ENCODE measurements around the gene CNNM3.
"Not testable (repeated sequence)": the region's sequence is repeated elsewhere in the genome, so short reads cannot be mapped to it uniquely, and the experiment has no call there.

Gene CNNM3

DNA sequence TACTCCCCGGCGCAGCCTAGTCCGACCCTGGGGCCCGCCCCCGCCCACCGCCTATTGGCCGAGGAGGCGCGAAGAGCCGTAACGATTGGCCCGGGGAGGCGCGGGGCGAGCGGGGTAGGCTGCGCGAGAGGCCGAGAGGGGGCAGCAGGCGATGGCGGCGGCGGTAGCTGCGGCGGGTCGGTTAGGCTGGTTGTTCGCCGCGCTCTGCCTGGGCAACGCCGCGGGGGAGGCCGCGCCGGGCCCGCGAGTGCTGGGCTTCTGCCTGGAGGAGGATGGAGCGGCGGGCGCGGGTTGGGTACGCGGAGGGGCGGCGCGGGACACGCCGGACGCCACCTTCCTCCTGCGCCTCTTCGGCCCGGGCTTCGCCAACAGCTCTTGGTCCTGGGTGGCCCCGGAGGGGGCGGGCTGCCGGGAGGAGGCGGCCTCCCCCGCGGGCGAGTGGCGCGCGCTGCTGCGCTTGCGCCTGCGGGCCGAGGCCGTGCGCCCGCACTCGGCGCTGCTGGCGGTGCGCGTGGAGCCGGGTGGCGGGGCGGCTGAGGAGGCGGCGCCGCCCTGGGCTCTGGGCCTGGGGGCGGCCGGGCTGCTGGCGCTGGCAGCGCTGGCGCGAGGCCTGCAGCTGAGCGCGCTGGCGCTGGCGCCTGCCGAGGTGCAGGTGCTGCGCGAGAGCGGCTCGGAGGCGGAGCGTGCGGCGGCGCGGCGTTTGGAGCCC is at the start of gene CNNM3:
Gene CNNM3, plus strand, starts transcription at position 142 of the 709 bp plus-strand sequence. Its CDS starts 10 bp downstream, at position 152.
- peak; percentile 96 for DNase-seq

DNA sequence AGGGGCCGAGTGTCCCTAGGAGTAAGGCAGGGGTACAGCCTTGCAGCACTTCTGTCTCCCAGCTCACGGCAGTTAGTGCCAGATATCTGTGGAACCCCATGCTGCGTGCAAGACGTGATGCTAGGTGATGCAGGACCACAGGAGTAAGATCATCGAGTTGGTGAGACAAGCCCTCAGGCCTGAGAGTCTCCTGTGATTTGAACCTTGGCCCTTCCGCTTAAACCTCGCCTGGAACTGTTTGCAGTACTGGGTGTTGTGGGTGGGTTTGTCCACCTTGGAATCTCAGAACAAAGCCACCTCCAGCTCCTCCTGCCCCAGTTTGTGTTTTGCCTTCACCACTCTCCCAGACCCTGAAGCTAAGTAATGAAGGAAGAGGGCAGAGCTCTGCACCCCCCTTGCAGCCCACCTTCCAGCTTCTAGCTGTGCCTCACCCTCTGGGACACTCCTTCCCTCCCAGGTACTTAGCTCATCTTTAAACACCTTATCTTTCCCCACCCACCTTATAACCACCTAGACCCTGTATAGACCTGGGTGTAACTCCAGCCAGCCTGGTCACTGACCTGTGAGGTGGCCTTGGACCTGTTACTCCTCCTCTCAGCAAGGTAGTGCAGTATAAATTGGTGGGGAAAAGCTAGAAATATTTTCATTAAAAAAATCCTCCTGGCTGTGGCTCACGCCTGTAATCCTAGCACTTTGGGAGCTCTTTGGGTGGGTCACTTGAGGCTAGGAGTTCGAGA is 48.8 kb upstream of the CNNM3 start:
- no peak for DNase-seq

DNA sequence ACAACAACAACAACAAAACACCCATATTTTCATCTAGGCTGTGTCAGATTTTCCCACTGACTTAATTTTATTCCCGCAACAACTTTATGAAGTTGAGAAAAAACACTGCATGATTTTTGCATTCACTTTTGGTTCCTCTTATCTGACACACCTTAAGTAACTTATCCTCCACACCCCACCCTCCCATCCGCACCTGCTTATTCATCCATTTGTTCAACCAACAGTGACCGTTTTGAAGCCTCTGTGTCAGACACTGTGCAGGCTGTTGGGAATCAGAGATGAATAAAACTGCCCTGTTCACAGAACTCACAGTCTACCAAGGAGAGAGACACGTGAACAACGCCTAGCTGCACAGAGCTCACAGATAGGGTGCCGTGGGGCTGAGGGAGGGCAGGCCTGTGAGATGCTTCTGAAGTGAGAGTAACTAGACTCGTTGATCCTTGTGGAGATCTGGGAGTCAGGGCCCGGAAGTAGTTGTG is 47.9 kb upstream of the CNNM3 start:
- no peak for DNase-seq

DNA sequence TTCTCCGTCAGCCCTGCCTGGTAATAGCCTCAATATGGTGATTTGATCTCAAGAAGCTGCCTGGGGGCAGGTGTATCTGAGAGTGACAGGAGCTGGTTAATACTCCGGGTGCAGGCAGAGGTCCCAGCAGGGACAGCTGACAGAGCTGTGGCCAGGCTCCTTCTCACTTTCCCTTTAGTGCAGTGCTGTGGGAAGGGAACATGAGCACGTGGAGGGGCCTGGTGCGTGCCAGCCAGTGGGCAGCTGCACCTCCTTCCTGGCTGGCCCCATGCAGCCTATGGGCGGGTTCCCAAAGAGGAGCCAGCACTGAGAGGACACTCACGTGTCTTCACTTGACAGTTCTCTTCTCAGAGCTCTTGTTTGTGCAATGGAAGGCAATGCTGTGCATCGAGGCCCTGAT is 46.3 kb upstream of the CNNM3 start:
- DNase-seq, result no peak

DNA sequence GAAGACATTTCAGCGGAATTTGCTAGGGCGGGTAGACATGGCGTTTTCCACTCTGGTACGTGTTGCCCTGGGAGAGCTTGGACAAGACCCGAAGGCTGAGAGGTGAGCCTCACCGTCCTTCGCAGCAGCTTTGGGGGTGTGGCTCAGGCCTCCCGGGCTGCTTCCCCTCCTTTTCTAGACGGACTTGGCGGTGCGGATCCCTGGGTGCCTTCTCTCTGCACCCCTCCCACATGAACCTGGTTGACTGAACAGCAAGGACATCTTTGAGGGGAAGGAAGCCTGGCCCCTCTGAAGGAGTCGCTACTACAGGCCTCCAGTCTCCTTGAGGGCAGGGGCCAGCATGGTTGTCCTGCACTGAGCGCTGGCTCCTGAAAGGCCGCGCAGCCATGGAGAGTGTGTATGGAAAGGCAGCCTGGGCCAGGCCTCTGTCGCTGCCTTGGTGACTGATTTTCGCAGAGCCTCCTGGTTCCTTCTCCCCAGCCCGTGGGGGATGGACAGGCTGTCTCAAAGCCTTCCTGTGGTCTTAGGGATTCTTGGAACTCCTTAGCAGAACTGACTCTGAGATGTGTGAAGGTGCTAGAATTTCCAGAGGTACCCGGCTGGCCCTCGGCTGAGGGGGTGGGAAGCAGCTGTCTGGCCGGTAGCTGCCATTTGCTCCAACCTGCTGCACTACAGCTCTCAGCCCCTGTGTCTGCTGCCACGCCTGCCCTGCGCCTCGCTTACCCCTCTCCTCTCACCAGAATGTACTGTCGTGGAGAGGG is 45.4 kb upstream of the CNNM3 start:
- no peak for DNase-seq

DNA sequence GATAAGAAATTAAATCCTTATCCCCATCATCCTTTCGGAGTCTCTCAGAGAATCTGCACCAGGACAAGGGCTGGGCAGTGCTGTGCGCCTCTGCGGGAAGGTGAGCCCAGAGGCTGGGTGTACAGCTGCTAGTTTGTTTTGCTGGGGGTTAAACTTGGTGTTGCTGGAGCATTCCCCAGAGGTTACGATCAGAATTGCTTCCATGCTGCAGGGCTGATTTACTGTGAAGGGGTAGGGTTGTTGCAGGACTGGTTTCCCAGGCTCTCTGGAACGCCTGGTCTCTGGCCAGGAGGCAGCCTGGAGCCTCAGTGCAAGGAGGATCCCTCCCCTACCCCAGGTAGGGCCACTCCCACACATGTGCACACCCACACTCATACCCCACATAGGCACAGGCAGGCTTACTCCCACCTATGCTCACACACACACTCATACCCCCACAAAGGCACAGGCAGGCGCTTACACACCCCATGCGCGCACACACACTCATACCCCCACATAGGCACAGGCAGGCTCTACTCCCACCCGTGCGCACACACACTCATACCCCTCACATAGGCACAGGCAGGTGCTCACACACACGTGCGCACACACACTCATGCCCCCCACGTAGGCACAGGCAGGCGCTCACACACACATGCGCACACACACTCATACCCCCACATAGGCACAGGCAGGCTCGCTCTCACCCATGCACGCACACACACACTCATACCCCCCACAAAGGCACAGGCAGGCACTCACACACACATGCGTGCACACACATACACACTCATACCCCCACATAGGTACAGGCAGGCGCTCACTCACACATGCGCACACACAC is 44.1 kb upstream of the CNNM3 start:
- DNase-seq, result no peak

DNA sequence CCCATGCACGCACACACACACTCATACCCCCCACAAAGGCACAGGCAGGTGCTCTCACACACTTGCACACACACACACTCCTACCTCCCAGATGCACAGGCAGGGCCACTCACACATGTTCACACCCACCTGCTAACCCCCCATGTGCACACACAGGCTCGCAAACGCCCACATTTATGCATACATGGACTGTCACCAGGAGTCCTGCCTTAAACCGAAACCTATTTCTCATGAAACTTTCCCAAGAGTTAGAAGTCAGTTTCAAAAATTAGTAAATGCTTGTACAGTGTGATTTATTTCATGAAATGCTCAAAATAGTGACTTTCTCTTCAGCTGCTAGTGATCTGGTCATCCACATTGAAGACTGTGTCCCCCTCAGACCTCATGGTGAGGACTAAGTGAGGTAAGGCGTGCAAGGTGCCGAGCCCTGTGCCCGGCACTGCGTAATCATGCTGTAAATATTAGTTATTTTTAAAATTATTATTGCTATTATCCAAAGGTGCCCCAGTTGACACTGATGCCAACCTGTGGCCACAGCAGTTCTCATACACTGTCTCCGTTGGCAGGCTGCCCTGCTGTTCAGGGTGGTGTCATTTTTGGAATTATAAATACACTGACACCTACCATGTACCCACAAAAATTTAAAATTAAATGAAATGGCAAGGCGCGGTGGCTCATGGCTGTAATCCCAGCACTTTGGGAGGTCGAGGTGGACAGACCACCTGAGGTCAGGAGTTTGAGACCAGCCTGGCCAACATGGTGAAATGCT is 43.0 kb upstream of the CNNM3 start:
- peak; percentile 36 for DNase-seq

DNA sequence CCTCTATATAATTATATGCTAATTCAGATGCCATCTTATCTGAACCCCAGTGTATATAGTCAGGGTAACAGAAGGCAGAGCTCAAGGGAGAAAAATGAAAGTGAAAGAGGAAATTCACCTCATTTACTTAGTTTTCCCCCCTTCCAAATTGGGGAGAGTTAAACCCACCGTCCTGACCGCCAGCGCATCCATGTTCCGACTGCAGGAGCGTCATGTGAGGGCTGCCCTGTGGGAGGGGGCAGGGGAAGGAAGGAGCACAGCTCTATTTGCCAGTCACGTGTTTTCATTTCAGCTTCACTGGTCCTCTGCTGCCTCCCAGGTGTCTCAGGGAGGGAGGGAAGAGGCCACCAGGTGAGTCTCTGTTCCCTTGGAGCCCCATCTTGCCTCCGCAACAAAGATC is 42.1 kb upstream of the CNNM3 start:
- DNase-seq, result peak; percentile 22

DNA sequence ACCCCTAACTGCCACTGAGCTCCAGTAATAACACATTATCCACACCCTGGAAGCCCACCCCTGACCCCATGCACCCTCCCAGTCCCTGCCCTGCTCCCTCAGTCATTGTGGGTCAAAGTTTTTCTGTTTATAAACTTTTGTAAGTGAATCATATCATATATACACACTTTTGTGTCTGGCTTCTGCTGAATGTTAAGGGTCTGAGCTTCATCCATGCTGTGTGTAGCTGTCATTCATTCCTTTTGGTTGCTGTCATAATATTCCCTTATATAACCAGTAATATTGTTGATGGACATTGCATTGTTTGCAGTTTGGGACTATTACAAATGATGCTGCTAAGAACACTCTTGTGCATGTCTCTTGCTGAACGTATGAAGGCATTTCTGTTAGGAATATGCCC is 40.9 kb upstream of the CNNM3 start:
- DNase-seq, result no peak

DNA sequence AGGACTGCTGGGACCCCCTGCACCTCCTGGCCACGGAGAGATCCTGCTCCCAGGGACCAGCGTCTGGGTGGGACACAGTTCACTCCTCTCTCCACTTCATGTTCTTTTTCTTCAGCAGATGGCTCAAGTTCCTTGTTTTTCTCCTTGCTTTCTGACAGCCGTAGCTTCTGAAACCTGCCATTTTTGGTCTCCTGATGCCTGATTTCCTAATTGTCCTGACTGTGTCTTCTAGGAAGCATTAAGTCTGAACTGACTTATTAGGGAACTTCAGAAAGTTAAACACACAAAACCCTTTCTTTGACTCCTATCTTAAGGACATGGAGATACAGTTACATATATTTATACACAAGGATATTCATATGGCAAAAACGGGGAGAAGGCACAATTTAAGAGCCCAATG is 32.7 kb upstream of the CNNM3 start:
- DNase-seq, result no peak

DNA sequence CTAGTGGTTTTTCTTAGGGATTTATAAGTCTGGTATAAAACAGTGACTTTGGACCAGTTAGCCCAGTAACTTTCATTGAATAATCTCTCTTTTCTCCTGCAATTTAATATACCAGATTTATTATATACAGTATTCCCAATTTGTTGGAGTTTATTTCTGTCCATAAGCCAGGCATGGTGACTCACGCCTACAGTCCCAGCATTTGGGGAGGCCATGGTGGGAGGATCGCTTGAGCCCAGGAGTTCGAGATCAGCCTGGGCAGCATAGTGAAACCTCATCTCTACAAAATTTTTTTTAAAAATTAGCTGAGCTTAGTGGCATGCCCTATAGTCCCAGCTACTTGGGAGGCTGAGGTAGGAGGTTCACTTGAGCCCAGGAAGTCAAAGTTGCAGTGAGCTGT is 28.7 kb upstream of the CNNM3 start:
- no peak for DNase-seq

DNA sequence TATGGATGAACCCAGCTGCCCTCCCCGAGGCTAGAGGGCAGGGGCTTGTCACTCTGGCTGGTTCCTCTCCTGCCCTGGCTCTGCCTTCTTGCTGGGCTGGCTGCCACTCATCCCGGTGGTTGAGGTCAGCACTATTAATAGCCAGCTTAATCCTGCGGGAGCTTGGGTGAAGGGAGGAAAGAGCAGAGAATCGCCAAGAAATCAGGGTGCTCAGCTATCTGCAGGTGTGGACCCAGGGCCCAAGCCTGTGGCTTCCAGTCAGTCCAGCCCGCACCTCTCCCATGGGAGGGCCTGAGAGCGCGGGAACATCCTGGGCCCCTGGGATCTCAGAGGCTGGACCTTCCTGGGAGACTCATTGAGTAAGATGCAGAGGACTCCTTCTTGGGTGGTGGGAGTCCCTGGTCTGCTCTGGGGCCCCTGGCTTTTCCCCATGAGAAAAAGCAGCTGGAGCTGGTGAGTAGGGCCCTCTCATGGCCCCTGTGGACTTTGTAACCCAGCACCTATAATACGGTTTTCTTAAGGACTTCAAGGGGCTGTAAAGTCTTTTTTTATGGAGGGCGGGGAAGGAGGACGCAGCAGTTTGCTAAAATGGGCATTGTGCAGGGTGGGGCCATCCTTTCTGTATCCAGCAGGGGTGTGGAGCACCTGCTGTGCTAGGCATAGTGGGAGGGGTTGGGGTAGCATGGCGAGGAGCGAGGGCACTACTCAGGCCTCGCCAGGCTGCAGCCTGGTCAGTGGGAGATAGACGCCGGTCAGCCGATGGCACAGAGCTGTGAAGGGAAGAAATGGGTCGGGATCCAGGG is 27.4 kb upstream of the CNNM3 start:
- no peak for DNase-seq

DNA sequence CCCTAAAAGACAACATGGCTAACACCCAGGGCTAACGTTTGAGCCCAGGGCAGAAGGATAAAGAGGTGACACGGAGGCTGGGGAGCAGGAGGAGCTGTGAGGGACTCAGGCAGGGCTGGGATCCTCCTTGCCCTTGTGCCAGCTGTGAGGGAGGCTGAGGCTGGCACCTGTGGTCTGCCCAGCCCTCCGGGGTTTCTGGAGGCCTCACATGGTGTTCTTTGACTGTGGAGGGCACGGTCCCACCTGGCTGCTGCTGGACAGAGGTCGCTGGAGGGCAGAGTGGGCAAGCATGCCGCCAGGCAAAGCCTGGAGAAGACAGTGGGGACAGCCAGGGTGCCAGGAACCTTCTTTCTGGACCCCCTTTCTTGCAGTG is 26.8 kb upstream of the CNNM3 start:
- no peak for DNase-seq

DNA sequence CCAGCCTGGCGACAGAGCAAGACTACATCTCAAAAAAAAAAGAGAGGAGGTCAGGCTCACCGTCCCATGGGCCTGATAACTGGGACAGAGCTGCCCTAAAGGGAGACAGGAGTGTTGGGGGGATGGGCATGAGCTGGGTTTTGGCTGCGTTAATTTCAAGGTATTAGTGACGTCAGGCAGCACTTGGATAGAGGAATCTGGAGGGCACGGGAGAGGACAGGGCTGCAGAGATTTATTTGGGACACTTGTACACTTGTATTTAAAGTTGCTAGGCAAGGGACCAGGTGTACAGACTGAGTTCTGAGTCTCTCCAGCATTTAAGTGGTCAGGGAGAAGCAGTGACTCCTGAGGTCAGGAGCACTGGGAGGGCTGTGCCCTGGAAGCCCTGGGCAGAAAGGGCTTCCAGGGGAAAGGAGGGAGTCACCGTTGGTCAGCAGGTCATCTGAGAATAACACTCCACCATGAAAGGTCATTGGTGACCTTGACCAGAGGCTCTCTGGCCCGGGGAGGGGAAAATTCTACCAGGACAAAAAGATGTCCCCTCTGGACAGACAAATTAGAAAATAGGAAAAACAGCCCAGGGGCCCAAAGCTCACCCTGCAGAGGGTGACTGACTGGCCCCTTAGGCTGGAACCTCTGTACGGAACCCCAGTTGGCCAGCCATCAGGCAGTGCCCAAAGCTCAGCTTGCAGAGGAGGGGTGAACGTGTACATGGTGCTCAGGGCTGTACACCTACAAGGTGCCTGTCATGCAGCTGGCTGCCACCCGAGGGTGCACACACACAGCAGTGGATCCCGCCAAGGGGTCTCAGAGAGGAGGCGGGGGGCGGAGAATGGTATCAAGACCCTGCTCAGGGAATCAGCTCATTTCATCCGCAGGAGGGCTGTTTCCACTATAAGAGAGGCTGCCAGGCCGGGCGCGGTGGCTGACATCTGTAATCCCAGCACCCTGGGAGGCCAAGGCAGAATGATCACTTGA is 23.0 kb upstream of the CNNM3 start:
- no peak for DNase-seq

DNA sequence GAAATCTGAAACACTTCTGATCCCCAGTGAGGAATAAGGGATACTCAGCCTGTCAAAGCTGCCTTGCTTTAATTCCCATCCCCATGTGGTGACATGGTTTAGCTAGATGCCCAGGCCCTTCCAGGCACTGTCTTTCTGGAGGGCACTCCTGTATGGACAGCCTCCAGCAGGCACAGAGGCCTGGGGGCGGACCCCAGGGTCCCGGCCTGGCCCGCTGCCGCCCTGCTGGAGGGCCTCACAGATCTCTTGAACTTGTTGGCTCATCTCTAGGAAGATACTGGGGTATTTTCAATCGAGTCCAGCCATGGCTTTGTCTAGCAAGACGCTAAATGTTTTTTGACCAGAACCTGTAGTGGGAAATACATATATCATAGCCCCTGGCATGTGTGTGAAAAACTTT is 21.0 kb upstream of the CNNM3 start:
- DNase-seq, result no peak

DNA sequence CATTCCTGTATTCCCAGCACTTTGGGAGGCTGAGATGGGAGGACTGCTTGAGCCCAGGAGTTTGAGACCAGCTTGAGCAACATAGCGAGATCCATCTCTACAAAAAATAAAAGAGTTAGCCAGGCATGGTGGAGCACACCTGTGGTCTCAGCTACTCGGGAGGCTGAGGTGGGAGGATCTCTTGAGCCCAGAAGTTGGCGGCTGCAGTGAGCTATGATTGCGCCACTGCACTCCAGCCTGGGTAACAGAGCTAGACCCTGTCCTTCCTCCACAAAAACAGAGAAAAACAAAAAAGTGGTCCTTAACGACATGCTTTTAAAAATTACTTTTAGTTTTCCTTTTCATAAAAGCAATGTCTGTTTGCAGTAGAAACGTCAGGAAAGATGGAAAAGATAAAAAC is 19.6 kb upstream of the CNNM3 start:
- DNase-seq, result not testable (repeated sequence)

DNA sequence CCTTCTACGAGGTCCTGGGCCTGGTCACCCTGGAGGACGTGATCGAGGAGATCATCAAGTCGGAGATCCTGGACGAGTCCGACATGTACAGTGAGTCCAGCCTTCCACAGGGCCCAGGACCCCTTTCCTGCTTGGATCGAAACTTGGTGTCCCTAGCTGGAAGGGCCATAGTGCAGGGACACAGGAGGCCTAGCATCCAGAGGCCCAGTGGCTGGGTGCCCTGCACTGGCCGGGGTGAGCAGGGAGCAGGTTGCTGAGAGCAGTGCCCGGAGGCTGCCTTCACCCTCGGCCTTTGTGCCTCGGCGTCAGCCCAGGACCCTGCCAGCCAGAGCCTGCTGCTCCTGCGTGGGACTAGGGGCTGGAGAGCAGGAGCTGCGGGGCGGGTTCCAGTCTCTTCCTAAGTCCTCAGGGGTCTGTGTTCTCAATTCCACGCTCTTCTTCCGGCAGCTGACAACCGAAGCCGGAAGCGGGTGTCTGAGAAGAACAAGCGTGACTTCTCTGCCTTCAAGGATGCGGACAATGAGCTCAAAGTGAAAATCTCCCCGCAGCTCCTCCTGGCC is 18.9 kb upstream of the CNNM3 start:
- no peak for DNase-seq

DNA sequence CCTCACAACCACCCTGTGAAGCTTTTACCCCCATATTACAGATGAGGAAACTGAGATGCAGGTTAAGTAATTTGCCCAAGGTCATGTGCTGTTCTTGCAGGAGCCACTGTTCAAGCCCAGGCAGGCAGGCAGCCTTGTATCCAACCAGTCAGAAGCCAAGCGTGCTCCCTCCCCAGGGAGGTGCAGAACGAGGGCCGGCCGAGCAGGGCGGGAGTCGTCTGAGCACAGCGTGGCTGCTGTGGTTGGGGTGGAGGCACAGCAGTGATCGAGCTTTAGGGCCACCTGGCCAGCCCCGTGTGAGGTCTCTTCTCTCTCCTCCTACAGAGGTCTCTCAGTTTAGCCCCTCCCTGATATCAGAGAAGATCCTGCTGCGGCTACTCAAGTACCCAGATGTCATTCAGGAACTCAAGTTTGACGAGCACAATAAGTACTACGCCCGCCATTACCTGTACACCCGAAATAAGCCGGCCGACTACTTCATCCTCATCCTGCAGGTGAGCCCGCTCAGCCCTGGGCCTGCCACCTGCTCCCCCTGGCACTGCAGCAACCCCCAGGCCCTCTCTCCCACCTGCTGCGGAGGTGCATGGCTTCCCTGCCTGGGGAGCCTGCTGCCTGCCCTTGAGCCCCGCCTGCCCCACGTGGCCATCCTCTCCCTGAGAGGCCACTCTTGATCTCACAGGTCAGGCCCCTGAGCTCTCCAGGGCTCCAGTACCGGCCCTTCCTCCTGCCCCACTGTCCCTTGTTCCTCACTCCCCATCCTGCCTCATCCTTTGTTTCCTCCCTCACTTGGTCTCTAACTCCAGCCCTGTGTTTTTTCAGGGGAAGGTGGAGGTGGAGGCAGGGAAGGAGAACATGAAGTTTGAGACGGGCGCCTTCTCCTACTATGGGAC is 17.1 kb upstream of the CNNM3 start:
- DNase-seq, result no peak

DNA sequence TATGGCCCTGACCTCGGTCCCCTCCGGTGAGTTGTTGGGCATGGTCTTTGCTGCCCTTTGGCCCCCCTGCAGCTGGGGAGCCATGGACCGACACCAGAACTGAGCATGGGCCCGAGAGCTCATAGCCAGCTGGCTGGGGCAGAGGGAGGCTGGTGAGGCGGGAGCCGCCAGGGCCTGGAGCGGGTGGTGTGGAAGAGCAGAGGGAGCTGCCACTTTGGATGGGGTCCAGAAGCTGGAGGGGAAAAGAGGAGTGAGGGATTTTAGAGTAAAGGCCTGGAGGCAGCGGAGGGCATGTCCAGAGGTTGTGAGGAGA is 16.5 kb upstream of the CNNM3 start:
- no peak for DNase-seq

Data from stimulated activated CD4-positive, alpha-beta T cell treated with anti-CD3 and anti-CD28 coated beads, Interleukin-12 subunit alpha, Interleukin-12 subunit beta, amount 100 ng/mL, for 4 hours (primary cell).